Mononuclear cell (primary cell): ENCODE results near the gene DDX31. TPM values are rescaled to one million over a fixed set of nuclear protein-coding genes. Genes with fewer than 3 reads are reported as not detected.

Source experiments
- H3K27me3 ChIP-seq: 2 replicates; pipeline ENCODE4 v1.6.0; 2011; ENCODE audit warnings: low read length, control low read depth; ENCODE audit not compliant: insufficient read depth
- H3K4me1 ChIP-seq: 2 replicates; pipeline ENCODE4 v1.5.1; 2011; ENCODE audit warnings: mild to moderate bottlenecking, low read length, control low read depth; ENCODE audit not compliant: insufficient read depth
- H3K4me3 ChIP-seq: 2 replicates; pipeline ENCODE4 v1.5.1; 2011; ENCODE audit warnings: mild to moderate bottlenecking, low read length, moderate library complexity
- H3K9me3 ChIP-seq: 2 replicates; pipeline ENCODE4 v1.5.1; 2011; ENCODE audit warnings: low read depth, mild to moderate bottlenecking, control low read depth, low read length
- total RNA-seq: library from RNA; depleted of rRNA; stranded (reverse); fragments of >200 nt; gene quantifications from one replicate; pipeline ENCODE4 v1.2.3, GENCODE V29; 2012

Gene DDX31
- total RNA-seq, 1 donor, result 10.3 TPM

- H3K27me3 ChIP-seq, result no peaks in the 10 kb centered on the region
- no peaks in the 10 kb centered on the region for H3K4me1 ChIP-seq
- no peaks in the 10 kb centered on the region for H3K9me3 ChIP-seq
- H3K4me3 ChIP-seq, result no peak overlapping the region
Measured at GRCh38 chr9:132662152-132662945, 7.4 kb downstream of the DDX31 start.

GRCh38 chr9:132656299-132656698, 13.5 kb downstream of the DDX31 start:
- Histone ChIP-seq H3K27me3 (no peaks in the 10 kb centered on the region), H3K9me3 (no peaks in the 10 kb centered on the region), H3K4me1 (no peaks in the 10 kb centered on the region), H3K4me3 (no peak overlapping the region)

- no peaks in the 10 kb centered on the region for H3K27me3 ChIP-seq
- no peaks in the 10 kb centered on the region for H3K4me1 ChIP-seq
- H3K9me3 ChIP-seq, result no peaks in the 10 kb centered on the region
- H3K4me3 ChIP-seq, result no peak overlapping the region
Measured at GRCh38 chr9:132651259-132651658, 18.5 kb downstream of the DDX31 start.

GRCh38 chr9:132648685-132649084, 21.1 kb downstream of the DDX31 start:
- H3K27me3 ChIP-seq, result no peaks in the 10 kb centered on the region
- H3K4me1 ChIP-seq, result no peaks in the 10 kb centered on the region
- H3K9me3 ChIP-seq, result no peaks in the 10 kb centered on the region
- H3K4me3 ChIP-seq, result no peak overlapping the region

- Histone ChIP-seq H3K27me3 (no peaks in the 10 kb centered on the region), H3K4me3 (no peak overlapping the region), H3K9me3 (no peaks in the 10 kb centered on the region), H3K4me1 (no peaks in the 10 kb centered on the region)
Measured at GRCh38 chr9:132648283-132648682, 21.5 kb downstream of the DDX31 start.

GRCh38 chr9:132647806-132648205, 22.0 kb downstream of the DDX31 start:
- H3K27me3 ChIP-seq, result no peaks in the 10 kb centered on the region
- H3K4me3 ChIP-seq, result no peak overlapping the region
- H3K4me1 ChIP-seq, result no peaks in the 10 kb centered on the region
- no peaks in the 10 kb centered on the region for H3K9me3 ChIP-seq

- H3K4me1 ChIP-seq, result no peaks in the 10 kb centered on the region
- no peaks in the 10 kb centered on the region for H3K27me3 ChIP-seq
- H3K4me3 ChIP-seq, result no peak overlapping the region
- H3K9me3 ChIP-seq, result no peaks in the 10 kb centered on the region
Measured at GRCh38 chr9:132647355-132647754, 22.4 kb downstream of the DDX31 start.

- Histone ChIP-seq H3K4me3 (no peak overlapping the region), H3K27me3 (no peaks in the 10 kb centered on the region), H3K9me3 (no peaks in the 10 kb centered on the region), H3K4me1 (no peaks in the 10 kb centered on the region)
Measured at GRCh38 chr9:132646726-132647125, 23.1 kb downstream of the DDX31 start.

GRCh38 chr9:132645711-132646110, 24.1 kb downstream of the DDX31 start:
- no peaks in the 10 kb centered on the region for H3K9me3 ChIP-seq
- no peaks in the 10 kb centered on the region for H3K4me1 ChIP-seq

GRCh38 chr9:132645306-132645705, 24.5 kb downstream of the DDX31 start:
- Histone ChIP-seq H3K4me3 (no peak overlapping the region), H3K27me3 (no peaks in the 10 kb centered on the region), H3K4me1 (no peaks in the 10 kb centered on the region), H3K9me3 (no peaks in the 10 kb centered on the region)

More at GRCh38 chr9:132645711-132646110, 24.1 kb downstream of the DDX31 start:
- Histone ChIP-seq H3K4me3 (no peak overlapping the region), H3K27me3 (no peaks in the 10 kb centered on the region)

- H3K27me3 ChIP-seq, result no peaks in the 10 kb centered on the region
- H3K9me3 ChIP-seq, result no peaks in the 10 kb centered on the region
- no peak overlapping the region for H3K4me3 ChIP-seq
- H3K4me1 ChIP-seq, result no peaks in the 10 kb centered on the region
Measured at GRCh38 chr9:132644251-132644650, 25.5 kb downstream of the DDX31 start.

GRCh38 chr9:132641216-132641615, 28.6 kb downstream of the DDX31 start:
- Histone ChIP-seq H3K4me1 (no peaks in the 10 kb centered on the region), H3K27me3 (no peaks in the 10 kb centered on the region), H3K4me3 (no peak overlapping the region)

GRCh38 chr9:132639322-132639721, 30.5 kb downstream of the DDX31 start:
- H3K9me3 ChIP-seq, result no peaks in the 10 kb centered on the region
- no peak overlapping the region for H3K4me3 ChIP-seq
- no peaks in the 10 kb centered on the region for H3K4me1 ChIP-seq
- no peaks in the 10 kb centered on the region for H3K27me3 ChIP-seq

More at GRCh38 chr9:132641216-132641615, 28.6 kb downstream of the DDX31 start:
- no peaks in the 10 kb centered on the region for H3K9me3 ChIP-seq

GRCh38 chr9:132638240-132638639, 31.5 kb downstream of the DDX31 start:
- no peaks in the 10 kb centered on the region for H3K4me1 ChIP-seq
- no peak overlapping the region for H3K4me3 ChIP-seq
- H3K9me3 ChIP-seq, result no peaks in the 10 kb centered on the region
- no peaks in the 10 kb centered on the region for H3K27me3 ChIP-seq

- Histone ChIP-seq H3K9me3 (no peaks in the 10 kb centered on the region), H3K4me1 (no peaks in the 10 kb centered on the region), H3K27me3 (no peaks in the 10 kb centered on the region), H3K4me3 (no peak overlapping the region)
Measured at GRCh38 chr9:132637801-132638200, 32.0 kb downstream of the DDX31 start.

- H3K27me3 ChIP-seq, result no peaks in the 10 kb centered on the region
- H3K9me3 ChIP-seq, result no peaks in the 10 kb centered on the region
- H3K4me1 ChIP-seq, result no peaks in the 10 kb centered on the region
- no peak overlapping the region for H3K4me3 ChIP-seq
Measured at GRCh38 chr9:132637351-132637750, 32.4 kb downstream of the DDX31 start.
